Measurements from ENCODE around the gene SHROOM3. TPM values are rescaled to one million over a fixed set of nuclear protein-coding genes. Genes with fewer than 3 reads are reported as not detected.
A peak's percentile ranks its signal among the peaks of the same experiment; 100 is the strongest.

The SHROOM3 gene
- total RNA-seq, 3 donors from 2014 or later = 105 to 263 (median 158) TPM

GRCh38 chr4:76426272-76426671, 8.8 kb upstream of the SHROOM3 start:
- intact Hi-C loops (cut with DNase I, micrococcal nuclease) = no loop called here
- Histone ChIP-seq H3K4me3 (no peak overlapping the region), H3K9me3 (no peaks in the 10 kb centered on the region), H3K4me1 (ENCODE audit: low read depth) (peaks cover under 1% of the 10 kb centered on the region), H3K36me3 (ENCODE audit: low read depth) (no peaks in the 10 kb centered on the region)
- DNase-seq = no peak
- no peak for TF ChIP-seq CTCF (IDR thresholded peaks at IDR 0.05)
- ATAC-seq = no peak

DNA sequence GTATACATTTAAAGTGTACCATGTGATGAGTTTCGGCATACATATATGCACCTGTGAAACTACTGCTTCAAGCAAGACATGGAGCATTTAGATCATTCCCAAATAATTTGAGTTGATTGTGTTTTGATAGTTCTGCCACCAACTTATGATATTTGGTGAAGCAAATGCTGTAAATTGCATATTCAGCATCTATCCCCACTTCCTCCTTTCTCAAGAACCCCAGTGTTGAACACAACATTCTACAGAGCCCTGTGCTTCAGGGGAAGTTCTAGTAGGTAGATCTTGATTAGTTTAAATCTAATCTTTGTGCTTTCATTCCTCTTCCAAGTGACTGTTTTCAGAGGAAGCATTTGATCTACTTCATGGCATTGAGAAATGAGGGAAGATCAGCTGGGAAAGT, 5.4 kb upstream of the SHROOM3 start:
- Histone ChIP-seq H3K4me3 (no peak overlapping the region), H3K36me3 (ENCODE audit: low read depth) (no peaks in the 10 kb centered on the region), H3K9me3 (no peaks in the 10 kb centered on the region), H3K4me1 (ENCODE audit: low read depth) (no peaks in the 10 kb centered on the region)
- no peak for ATAC-seq
- no peak for TF ChIP-seq CTCF (IDR thresholded peaks at IDR 0.05)
- intact Hi-C loops (cut with DNase I, micrococcal nuclease) = loop anchor here (2.0 to 10.0 kb wide), 3 partner anchors 73 to 325 kb away; no protein-coding TSS in a partner anchor
- DNase-seq = no peak

DNA sequence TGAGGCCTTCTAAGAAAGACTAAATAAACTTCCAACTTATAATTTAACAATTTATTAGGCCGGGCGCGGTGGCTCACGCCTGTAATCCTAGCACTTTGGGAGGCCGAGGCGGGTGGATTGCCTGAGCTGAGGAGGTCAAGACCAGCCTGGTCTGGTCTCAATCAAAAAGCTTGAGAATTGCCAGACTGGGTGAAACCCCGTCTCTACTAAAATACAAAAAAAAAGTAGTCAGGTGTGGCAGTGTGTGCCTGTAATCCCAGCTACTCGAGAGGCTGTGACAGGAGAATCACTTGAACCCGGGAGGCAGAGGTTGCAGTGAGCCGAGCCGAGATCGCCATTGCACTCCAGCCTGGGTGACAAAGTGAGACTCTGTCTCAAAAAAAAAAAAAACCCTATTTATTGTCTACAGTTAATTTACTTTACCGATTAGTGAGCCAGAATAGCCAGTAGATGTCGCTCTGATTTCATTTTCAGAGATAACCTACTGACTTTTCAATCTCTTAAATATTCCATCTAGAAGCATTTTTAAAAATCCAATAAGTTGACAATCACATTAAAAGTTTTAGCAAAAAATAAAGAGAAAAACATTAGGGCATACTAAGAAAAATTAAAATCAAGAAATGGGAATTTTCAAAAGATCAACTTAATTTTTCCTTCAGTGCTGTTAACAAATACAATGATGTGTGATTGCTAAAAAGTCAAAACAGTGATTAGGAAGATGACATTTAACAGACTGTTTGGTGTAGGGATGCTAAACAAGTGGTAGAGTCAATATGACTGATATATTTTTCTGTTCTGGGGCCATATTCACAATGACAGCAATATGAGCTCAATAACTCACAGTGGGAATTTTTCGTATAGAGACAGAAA, 4.3 kb upstream of the SHROOM3 start:
- peak; percentile 57 for ATAC-seq

DNA sequence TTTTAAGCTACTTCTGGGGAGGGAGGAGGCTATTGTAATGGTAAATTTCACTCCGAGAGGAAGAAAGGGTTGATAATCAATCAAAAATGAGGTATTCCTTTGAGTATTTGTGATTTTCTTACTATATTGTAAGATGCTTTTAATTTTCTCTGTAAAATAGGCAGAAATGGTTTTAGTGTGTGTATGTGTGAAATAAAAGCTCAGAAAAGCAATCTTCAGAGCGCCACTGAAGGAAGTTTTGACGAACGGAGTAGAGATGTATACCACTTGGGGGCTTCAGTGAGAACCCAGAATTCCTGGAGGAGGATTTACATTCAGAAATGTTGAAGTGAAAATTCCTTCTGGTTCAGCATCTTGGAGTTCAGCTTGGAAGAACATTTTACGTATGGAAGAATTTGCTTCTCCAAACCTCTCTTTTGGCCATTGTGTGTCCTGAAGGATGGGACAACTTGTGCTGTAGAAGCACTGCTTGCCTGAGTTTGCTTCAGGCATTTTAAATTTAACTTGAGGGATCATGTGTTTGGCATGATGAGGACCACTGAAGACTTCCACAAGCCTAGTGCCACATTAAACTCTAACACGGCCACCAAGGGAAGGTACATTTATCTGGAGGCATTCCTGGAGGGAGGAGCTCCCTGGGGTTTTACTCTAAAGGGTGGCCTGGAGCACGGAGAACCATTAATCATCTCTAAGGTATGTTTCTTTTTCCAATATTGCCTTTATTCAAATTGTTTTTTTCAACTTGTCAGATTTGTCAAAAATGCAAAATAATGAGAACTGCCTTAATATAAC, 695 bp downstream of the SHROOM3 start:
- Histone ChIP-seq H3K9me3 (no peaks in the 10 kb centered on the region), H3K4me1 (ENCODE audit: low read depth) (no peaks in the 10 kb centered on the region), H3K4me3 (no peak overlapping the region), H3K36me3 (ENCODE audit: low read depth) (no peaks in the 10 kb centered on the region)
- ATAC-seq = no peak
- no peak for TF ChIP-seq CTCF (IDR thresholded peaks at IDR 0.05)
- DNase-seq = no peak
- intact Hi-C loops (cut with DNase I, micrococcal nuclease) = loop anchor here in 1 of 2 donors (10.0 kb wide), 1 partner anchor 319 kb away; no protein-coding TSS in a partner anchor

More for the DNA sequence above, 4.3 kb upstream of the SHROOM3 start:
- intact Hi-C loops (cut with DNase I, micrococcal nuclease) = loop anchor here (2.0 to 10.0 kb wide), 3 partner anchors 72 to 324 kb away; no protein-coding TSS in a partner anchor
- Histone ChIP-seq H3K4me1 (ENCODE audit: low read depth) (no peaks in the 10 kb centered on the region), H3K9me3 (no peaks in the 10 kb centered on the region), H3K4me3 (no peak overlapping the region), H3K36me3 (ENCODE audit: low read depth) (no peaks in the 10 kb centered on the region)
- no peak for TF ChIP-seq CTCF (IDR thresholded peaks at IDR 0.05)
- peak in 1 of 3 donors; percentile 47 for DNase-seq

DNA sequence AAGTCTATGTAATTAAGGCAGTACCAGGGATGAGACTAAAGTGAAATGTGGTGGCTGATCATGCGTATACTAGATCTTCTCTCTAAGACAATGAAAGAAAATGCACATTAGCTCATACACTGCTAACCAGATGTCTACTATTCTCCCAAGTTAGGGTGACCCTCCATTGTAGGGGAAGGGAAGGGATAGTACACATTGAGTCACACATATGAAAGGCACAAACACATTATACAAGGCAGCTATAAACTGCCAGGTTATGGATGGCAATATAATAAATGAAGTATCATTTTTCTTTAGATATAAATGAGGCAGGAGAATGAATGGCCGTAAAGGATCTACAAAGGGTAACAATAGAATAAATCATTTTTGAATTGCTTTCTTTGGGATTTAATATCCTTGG, 4.5 kb downstream of the SHROOM3 start:
- intact Hi-C loops (cut with DNase I, micrococcal nuclease) = loop anchor here in 1 of 2 donors (10.0 kb wide), 1 partner anchor 315 kb away; no protein-coding TSS in a partner anchor
- no peaks in the 10 kb centered on the region for H3K4me1 ChIP-seq (ENCODE audit: low read depth)
- TF ChIP-seq CTCF (IDR thresholded peaks at IDR 0.05) = no peak
- H3K36me3 ChIP-seq (ENCODE audit: low read depth) = no peaks in the 10 kb centered on the region
- no peak overlapping the region for H3K4me3 ChIP-seq
- DNase-seq (no peak), ATAC-seq (peak; percentile 65)
- H3K9me3 ChIP-seq = no peaks in the 10 kb centered on the region

Data from mucosa of descending colon (tissue), 3 donors.